ENCODE data around the gene MOV10. TPM values are rescaled to one million over a fixed set of nuclear protein-coding genes. Genes with fewer than 3 reads are reported as not detected.

The MOV10 gene
- total and polyA plus RNA-seq, 2 donors from 2014 or later, result 60.6 to 62.5 TPM

- Histone ChIP-seq H3K27ac (ENCODE audit: low read depth in 2 of 2, low read length in 2 of 2) (no peak overlapping the region), H3K9ac (ENCODE audit: low read length in 3 of 3) (no peak overlapping the region), H3K36me3 (ENCODE audit: control insufficient read depth in 2 of 3, insufficient read depth in 3 of 3, low read length in 3 of 3) (peaks cover 4 to 47% (median 35%) of the 10 kb centered on the region in 3 donors), H3K4me3 (ENCODE audit: low read length in 3 of 3) (no peak overlapping the region), H3K9me3 (ENCODE audit: control insufficient read depth in 2 of 3, insufficient read depth in 1 of 3, low read length in 3 of 3) (no peaks in the 10 kb centered on the region), H3K27me3 (ENCODE audit: control insufficient read depth, insufficient read depth, low read length) (no peaks in the 10 kb centered on the region), H3K4me1 (ENCODE audit: control insufficient read depth in 2 of 3, insufficient read depth in 2 of 3, low read depth in 1 of 3, low read length in 3 of 3) (no peaks in the 10 kb centered on the region)
- no peak for TF ChIP-seq CTCF (IDR thresholded peaks at IDR 0.05; ENCODE audit: borderline replicate concordance, extremely low read depth, insufficient read depth)
- FAIRE-seq (no peak), DNase-seq (peak in 1 of 5 donors; percentile 41)
- intact Hi-C loops (cut with DNase I), result no loop called here
Measured at GRCh38 chr1:112692681-112693080, 18.2 kb downstream of the MOV10 start.

GRCh38 chr1:112693821-112694220 is 19.4 kb downstream of the MOV10 start:
- Histone ChIP-seq H3K9ac (ENCODE audit: low read length in 3 of 3) (no peak overlapping the region), H3K9me3 (ENCODE audit: control insufficient read depth in 2 of 3, insufficient read depth in 1 of 3, low read length in 3 of 3) (no peaks in the 10 kb centered on the region), H3K36me3 (ENCODE audit: control insufficient read depth in 2 of 3, insufficient read depth in 3 of 3, low read length in 3 of 3) (peaks cover 4 to 47% (median 32%) of the 10 kb centered on the region in 3 donors), H3K27me3 (ENCODE audit: control insufficient read depth, insufficient read depth, low read length) (no peaks in the 10 kb centered on the region), H3K27ac (ENCODE audit: low read depth in 2 of 2, low read length in 2 of 2) (no peak overlapping the region), H3K4me3 (ENCODE audit: low read length in 3 of 3) (no peak overlapping the region), H3K4me1 (ENCODE audit: control insufficient read depth in 2 of 3, insufficient read depth in 2 of 3, low read depth in 1 of 3, low read length in 3 of 3) (peaks cover 0 to 10% (median 10%) of the 10 kb centered on the region in 3 donors)
- no peak for TF ChIP-seq CTCF (IDR thresholded peaks at IDR 0.05; ENCODE audit: borderline replicate concordance, extremely low read depth, insufficient read depth)
- no peak for DNase-seq
- no peak for FAIRE-seq
- intact Hi-C loops (cut with DNase I), result no loop called here

- no peaks in the 10 kb centered on the region for H3K9me3 ChIP-seq (ENCODE audit: control insufficient read depth in 2 of 3, insufficient read depth in 1 of 3, low read length in 3 of 3)
- no peak overlapping the region for H3K9ac ChIP-seq (ENCODE audit: low read length in 3 of 3)
- peak overlapping the region in 1 of 2 donors; percentile 22 for H3K27ac ChIP-seq (ENCODE audit: low read depth in 2 of 2, low read length in 2 of 2)
- TF ChIP-seq CTCF (IDR thresholded peaks at IDR 0.05; ENCODE audit: borderline replicate concordance, extremely low read depth, insufficient read depth), result no peak
- FAIRE-seq (no peak), DNase-seq (no peak)
- H3K27me3 ChIP-seq (ENCODE audit: control insufficient read depth, insufficient read depth, low read length), result no peaks in the 10 kb centered on the region
- peaks cover 4 to 47% (median 33%) of the 10 kb centered on the region in 3 donors for H3K36me3 ChIP-seq (ENCODE audit: control insufficient read depth in 2 of 3, insufficient read depth in 3 of 3, low read length in 3 of 3)
- no peak overlapping the region for H3K4me3 ChIP-seq (ENCODE audit: low read length in 3 of 3)
- peaks cover 0 to 14% (median 14%) of the 10 kb centered on the region in 3 donors for H3K4me1 ChIP-seq (ENCODE audit: control insufficient read depth in 2 of 3, insufficient read depth in 2 of 3, low read depth in 1 of 3, low read length in 3 of 3)
- intact Hi-C loops (cut with DNase I), result no loop called here
Measured at GRCh38 chr1:112694363-112694929, 20.0 kb downstream of the MOV10 start.

- FAIRE-seq (no peak), DNase-seq (no peak)
- Histone ChIP-seq H3K27ac (ENCODE audit: low read depth in 2 of 2, low read length in 2 of 2) (no peak overlapping the region), H3K9me3 (ENCODE audit: control insufficient read depth in 2 of 3, insufficient read depth in 1 of 3, low read length in 3 of 3) (no peaks in the 10 kb centered on the region), H3K4me3 (ENCODE audit: low read length in 3 of 3) (no peak overlapping the region), H3K4me1 (ENCODE audit: control insufficient read depth in 2 of 3, insufficient read depth in 2 of 3, low read depth in 1 of 3, low read length in 3 of 3) (peaks cover 0 to 22% (median 22%) of the 10 kb centered on the region in 3 donors), H3K36me3 (ENCODE audit: control insufficient read depth in 2 of 3, insufficient read depth in 3 of 3, low read length in 3 of 3) (peaks cover 0 to 47% (median 27%) of the 10 kb centered on the region in 3 donors), H3K27me3 (ENCODE audit: control insufficient read depth, insufficient read depth, low read length) (no peaks in the 10 kb centered on the region), H3K9ac (ENCODE audit: low read length in 3 of 3) (no peak overlapping the region)
- intact Hi-C loops (cut with DNase I), result no loop called here
- no peak for TF ChIP-seq CTCF (IDR thresholded peaks at IDR 0.05; ENCODE audit: borderline replicate concordance, extremely low read depth, insufficient read depth)
Measured at GRCh38 chr1:112695276-112695675, 20.8 kb downstream of the MOV10 start.

Measured in kidney (tissue), 14 donors.